A549 (cell line): Measurements from ENCODE around the gene HSD17B13.

Source experiments
- KDM1A ChIP-seq: fragments of 200-600 bp; sonication (generic); IDR thresholded peaks from 2 replicates; pipeline ENCODE4 v1.6.1; 2016; ENCODE audit warnings: low read depth, mild to moderate bottlenecking
- MYC ChIP-seq: IDR thresholded peaks from 2 replicates; pipeline ENCODE4 v1.6.1; 2012; ENCODE audit warnings: mild to moderate bottlenecking, inconsistent platforms, low read length, improper control_type of control experiment, borderline replicate concordance
- POLR2A ChIP-seq: IDR thresholded peaks from 2 replicates; pipeline ENCODE4 v1.6.1; 2012; ENCODE audit warnings: mild to moderate bottlenecking, low read length

GRCh38 chr4:87363552-87363951 is 40.9 kb upstream of the HSD17B13 start:
- TF ChIP-seq MYC (no peak), POLR2A (no peak), KDM1A (no peak)
